WTC11 (cell line): ENCODE data around the gene HPCA. TPM values are rescaled to one million over a fixed set of nuclear protein-coding genes. Genes with fewer than 3 reads are reported as not detected.

ENCODE experiments used
- ATAC-seq: fragments of 200-7000 bp; cut with Tn5 transposase; 2 replicates; pipeline ENCODE4 v1.10.0; 2021; ENCODE audit warnings: mild to moderate bottlenecking, moderate library complexity
- CTCF ChIA-PET: fragments of 300-600 bp; sonication (Branson Sonifier 250); formaldehyde crosslinking; loops from one replicate; lab custom pipeline; 2021; ENCODE audit warnings: antibody characterized with exemption; lab: Charles Lee
- POLR2A ChIA-PET: fragments of 350-600 bp; sonication (Branson Sonifier 250); formaldehyde crosslinking; loops from one replicate; lab custom pipeline; 2021; ENCODE audit warnings: antibody characterized with exemption; lab: Charles Lee
- DNase-seq: peaks from one replicate; pipeline ENCODE4 v3.0.0; 2021; ENCODE audit warnings: low spot score
- H3K27ac Mint-ChIP-seq: 2 replicates; pipeline ENCODE4 v1.8.0; 2021; ENCODE audit warnings: mixed read lengths
- H3K27me3 Mint-ChIP-seq: 2 replicates; pipeline ENCODE4 v1.8.0; 2021; ENCODE audit warnings: low read depth, mild to moderate bottlenecking, moderate library complexity, mixed read lengths
- H3K36me3 Mint-ChIP-seq: 2 replicates; pipeline ENCODE4 v1.8.0; 2021; ENCODE audit warnings: mixed read lengths
- H3K4me1 Mint-ChIP-seq: 2 replicates; pipeline ENCODE4 v1.8.0; 2022; ENCODE audit warnings: mixed read lengths
- H3K4me3 Mint-ChIP-seq: 2 replicates; pipeline ENCODE4 v1.8.0; 2021; ENCODE audit warnings: mild to moderate bottlenecking, moderate library complexity, mixed read lengths
- H3K9me3 Mint-ChIP-seq: 2 replicates; pipeline ENCODE4 v1.8.0; 2021; ENCODE audit warnings: mixed read lengths
- AFF4 ChIP-seq: sonication (generic); formaldehyde crosslinking; IDR thresholded peaks from 2 replicates; pipeline ENCODE4 v1.8.1; 2023; ENCODE audit warnings: mild to moderate bottlenecking, missing genetic modification reagents, borderline replicate concordance
- FOXJ3 ChIP-seq: sonication (generic); formaldehyde crosslinking; IDR thresholded peaks from 2 replicates; pipeline ENCODE4 v1.9.0; 2021; ENCODE audit warnings: missing genetic modification reagents, mild to moderate bottlenecking, borderline replicate concordance
- FOXK1 ChIP-seq: sonication (generic); formaldehyde crosslinking; IDR thresholded peaks from 2 replicates; pipeline ENCODE4 v1.8.0; 2022; ENCODE audit warnings: mild to moderate bottlenecking, moderate library complexity, missing genetic modification reagents
- GABPB1 ChIP-seq: sonication (generic); formaldehyde crosslinking; IDR thresholded peaks from 2 replicates; pipeline ENCODE4 v1.8.1; 2023; ENCODE audit warnings: mild to moderate bottlenecking, missing genetic modification reagents
- HMGXB4 ChIP-seq: sonication (generic); formaldehyde crosslinking; IDR thresholded peaks from 2 replicates; pipeline ENCODE4 v1.8.1; 2023; ENCODE audit warnings: mild to moderate bottlenecking, moderate library complexity, missing genetic modification reagents
- KAT7 ChIP-seq: sonication (generic); formaldehyde crosslinking; IDR thresholded peaks from 2 replicates; pipeline ENCODE4 v1.8.1; 2023; ENCODE audit warnings: missing genetic modification reagents, mild to moderate bottlenecking, borderline replicate concordance
- MXD4 ChIP-seq: fragments of 250-450 bp; sonication (Bioruptor Pico); IDR thresholded peaks from 2 replicates; pipeline ENCODE4 v1.8.0; 2021; ENCODE audit warnings: mild to moderate bottlenecking, moderate library complexity, borderline replicate concordance
- NFE2L1 ChIP-seq: sonication (generic); formaldehyde crosslinking; IDR thresholded peaks from 2 replicates; pipeline ENCODE4 v1.8.1; 2023; ENCODE audit warnings: missing genetic modification reagents
- OVOL2 ChIP-seq: fragments of 250-450 bp; sonication (Bioruptor Pico); IDR thresholded peaks from 2 replicates; pipeline ENCODE4 v1.9.0; 2021; ENCODE audit warnings: mild to moderate bottlenecking, borderline replicate concordance
- SMAD4 ChIP-seq: sonication (generic); formaldehyde crosslinking; IDR thresholded peaks from 2 replicates; pipeline ENCODE4 v1.8.0; 2022; ENCODE audit warnings: mild to moderate bottlenecking, missing genetic modification reagents
- TEAD4 ChIP-seq: sonication (generic); formaldehyde crosslinking; IDR thresholded peaks from 2 replicates; pipeline ENCODE4 v1.8.0; 2022; ENCODE audit warnings: mild to moderate bottlenecking, missing genetic modification reagents
- TP53 ChIP-seq: sonication (generic); formaldehyde crosslinking; IDR thresholded peaks from 2 replicates; pipeline ENCODE4 v1.8.1; 2023; ENCODE audit warnings: mild to moderate bottlenecking, missing genetic modification reagents
- USF1 ChIP-seq: sonication (generic); formaldehyde crosslinking; IDR thresholded peaks from 2 replicates; pipeline ENCODE4 v1.8.0; 2022; ENCODE audit warnings: mild to moderate bottlenecking, missing genetic modification reagents
- ZNF121 ChIP-seq: sonication (generic); formaldehyde crosslinking; IDR thresholded peaks from 2 replicates; pipeline ENCODE4 v1.8.0; 2023; ENCODE audit warnings: missing genetic modification reagents
- total RNA-seq: library from RNA; stranded (reverse); gene quantifications from 3 replicates; pipeline ENCODE4 v1.2.3, GENCODE V29; 2021
- TF ChIP-seq, protein P1 (sequence below): sonication (generic); formaldehyde crosslinking; IDR thresholded peaks from 2 replicates; pipeline ENCODE4 v1.8.0; 2022; ENCODE audit warnings: missing genetic modification reagents
- TF ChIP-seq, protein P2 (sequence below): sonication (generic); formaldehyde crosslinking; IDR thresholded peaks from 2 replicates; pipeline ENCODE4 v1.8.1; 2023; ENCODE audit warnings: mild to moderate bottlenecking, missing genetic modification reagents
- TF ChIP-seq, protein P3 (sequence below): sonication (generic); formaldehyde crosslinking; conservative IDR thresholded peaks from 2 replicates; pipeline ENCODE4 v1.8.1; 2022; ENCODE audit warnings: mild to moderate bottlenecking, missing genetic modification reagents
- TF ChIP-seq, protein P4 (sequence below): fragments of 250-450 bp; sonication (Bioruptor Pico); conservative IDR thresholded peaks from 2 replicates; pipeline ENCODE4 v1.9.0; 2021; ENCODE audit warnings: mild to moderate bottlenecking

HPCA gene
- total RNA-seq, 1 experiment from 2014 or later: 1.9 TPM

DNA sequence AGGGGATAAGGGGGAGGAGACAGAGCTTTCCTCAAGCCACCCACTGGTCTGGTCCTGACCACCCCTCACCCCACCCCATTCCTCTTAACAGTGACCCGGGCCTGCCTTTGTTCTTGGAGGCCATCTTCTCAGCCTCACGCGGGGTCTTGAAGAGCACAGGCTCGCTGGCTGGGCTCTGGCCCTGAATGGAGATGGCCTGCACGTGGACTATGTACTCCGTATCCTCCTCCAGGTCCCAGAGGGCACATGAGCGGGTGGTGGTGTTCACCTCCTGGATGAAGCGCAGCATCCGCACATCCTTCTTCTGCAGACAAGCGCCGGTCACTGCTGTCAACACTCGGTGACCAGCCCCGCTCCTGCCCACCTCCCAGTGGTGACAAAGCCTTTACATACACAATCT is 18.2 kb upstream of the HPCA start:
- Mint-ChIP-seq H3K4me1 (peaks cover 24% of the 10 kb centered on the region), H3K4me3 (no peak overlapping the region), H3K36me3 (no peaks in the 10 kb centered on the region), H3K9me3 (no peaks in the 10 kb centered on the region), H3K27ac (no peak overlapping the region), H3K27me3 (peaks cover 39% of the 10 kb centered on the region)
- no peak for ATAC-seq
- no peak for DNase-seq
- POLR2A ChIA-PET: no interaction called here
- no peak for TF ChIP-seq FOXK1 (CRISPR knock-in tag)
- no peak for TF ChIP-seq KAT7 (CRISPR knock-in tag)
- no peak for TF ChIP-seq NFE2L1 (CRISPR knock-in tag)
- TF ChIP-seq, protein P1, sequence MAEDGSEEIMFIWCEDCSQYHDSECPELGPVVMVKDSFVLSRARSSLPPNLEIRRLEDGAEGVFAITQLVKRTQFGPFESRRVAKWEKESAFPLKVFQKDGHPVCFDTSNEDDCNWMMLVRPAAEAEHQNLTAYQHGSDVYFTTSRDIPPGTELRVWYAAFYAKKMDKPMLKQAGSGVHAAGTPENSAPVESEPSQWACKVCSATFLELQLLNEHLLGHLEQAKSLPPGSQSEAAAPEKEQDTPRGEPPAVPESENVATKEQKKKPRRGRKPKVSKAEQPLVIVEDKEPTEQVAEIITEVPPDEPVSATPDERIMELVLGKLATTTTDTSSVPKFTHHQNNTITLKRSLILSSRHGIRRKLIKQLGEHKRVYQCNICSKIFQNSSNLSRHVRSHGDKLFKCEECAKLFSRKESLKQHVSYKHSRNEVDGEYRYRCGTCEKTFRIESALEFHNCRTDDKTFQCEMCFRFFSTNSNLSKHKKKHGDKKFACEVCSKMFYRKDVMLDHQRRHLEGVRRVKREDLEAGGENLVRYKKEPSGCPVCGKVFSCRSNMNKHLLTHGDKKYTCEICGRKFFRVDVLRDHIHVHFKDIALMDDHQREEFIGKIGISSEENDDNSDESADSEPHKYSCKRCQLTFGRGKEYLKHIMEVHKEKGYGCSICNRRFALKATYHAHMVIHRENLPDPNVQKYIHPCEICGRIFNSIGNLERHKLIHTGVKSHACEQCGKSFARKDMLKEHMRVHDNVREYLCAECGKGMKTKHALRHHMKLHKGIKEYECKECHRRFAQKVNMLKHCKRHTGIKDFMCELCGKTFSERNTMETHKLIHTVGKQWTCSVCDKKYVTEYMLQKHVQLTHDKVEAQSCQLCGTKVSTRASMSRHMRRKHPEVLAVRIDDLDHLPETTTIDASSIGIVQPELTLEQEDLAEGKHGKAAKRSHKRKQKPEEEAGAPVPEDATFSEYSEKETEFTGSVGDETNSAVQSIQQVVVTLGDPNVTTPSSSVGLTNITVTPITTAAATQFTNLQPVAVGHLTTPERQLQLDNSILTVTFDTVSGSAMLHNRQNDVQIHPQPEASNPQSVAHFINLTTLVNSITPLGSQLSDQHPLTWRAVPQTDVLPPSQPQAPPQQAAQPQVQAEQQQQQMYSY: no peak
- TF ChIP-seq, protein P2, sequence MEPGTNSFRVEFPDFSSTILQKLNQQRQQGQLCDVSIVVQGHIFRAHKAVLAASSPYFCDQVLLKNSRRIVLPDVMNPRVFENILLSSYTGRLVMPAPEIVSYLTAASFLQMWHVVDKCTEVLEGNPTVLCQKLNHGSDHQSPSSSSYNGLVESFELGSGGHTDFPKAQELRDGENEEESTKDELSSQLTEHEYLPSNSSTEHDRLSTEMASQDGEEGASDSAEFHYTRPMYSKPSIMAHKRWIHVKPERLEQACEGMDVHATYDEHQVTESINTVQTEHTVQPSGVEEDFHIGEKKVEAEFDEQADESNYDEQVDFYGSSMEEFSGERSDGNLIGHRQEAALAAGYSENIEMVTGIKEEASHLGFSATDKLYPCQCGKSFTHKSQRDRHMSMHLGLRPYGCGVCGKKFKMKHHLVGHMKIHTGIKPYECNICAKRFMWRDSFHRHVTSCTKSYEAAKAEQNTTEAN (CRISPR knock-in tag): no peak
- TF ChIP-seq GABPB1 (CRISPR knock-in tag): no peak
- no peak for TF ChIP-seq SMAD4
- TF ChIP-seq FOXJ3: no peak
- TF ChIP-seq, protein P3, sequence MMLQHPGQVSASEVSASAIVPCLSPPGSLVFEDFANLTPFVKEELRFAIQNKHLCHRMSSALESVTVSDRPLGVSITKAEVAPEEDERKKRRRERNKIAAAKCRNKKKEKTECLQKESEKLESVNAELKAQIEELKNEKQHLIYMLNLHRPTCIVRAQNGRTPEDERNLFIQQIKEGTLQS (CRISPR knock-in tag): no peak
- TF ChIP-seq OVOL2 (CRISPR knock-in tag): no peak
- TF ChIP-seq HMGXB4: no peak
- no peak for TF ChIP-seq TEAD4
- no peak for TF ChIP-seq TP53 (CRISPR knock-in tag)
- TF ChIP-seq MXD4: no peak
- no peak for TF ChIP-seq ZNF121 (CRISPR knock-in tag)
- TF ChIP-seq AFF4 (CRISPR knock-in tag): no peak
- no peak for TF ChIP-seq USF1
- TF ChIP-seq, protein P4, sequence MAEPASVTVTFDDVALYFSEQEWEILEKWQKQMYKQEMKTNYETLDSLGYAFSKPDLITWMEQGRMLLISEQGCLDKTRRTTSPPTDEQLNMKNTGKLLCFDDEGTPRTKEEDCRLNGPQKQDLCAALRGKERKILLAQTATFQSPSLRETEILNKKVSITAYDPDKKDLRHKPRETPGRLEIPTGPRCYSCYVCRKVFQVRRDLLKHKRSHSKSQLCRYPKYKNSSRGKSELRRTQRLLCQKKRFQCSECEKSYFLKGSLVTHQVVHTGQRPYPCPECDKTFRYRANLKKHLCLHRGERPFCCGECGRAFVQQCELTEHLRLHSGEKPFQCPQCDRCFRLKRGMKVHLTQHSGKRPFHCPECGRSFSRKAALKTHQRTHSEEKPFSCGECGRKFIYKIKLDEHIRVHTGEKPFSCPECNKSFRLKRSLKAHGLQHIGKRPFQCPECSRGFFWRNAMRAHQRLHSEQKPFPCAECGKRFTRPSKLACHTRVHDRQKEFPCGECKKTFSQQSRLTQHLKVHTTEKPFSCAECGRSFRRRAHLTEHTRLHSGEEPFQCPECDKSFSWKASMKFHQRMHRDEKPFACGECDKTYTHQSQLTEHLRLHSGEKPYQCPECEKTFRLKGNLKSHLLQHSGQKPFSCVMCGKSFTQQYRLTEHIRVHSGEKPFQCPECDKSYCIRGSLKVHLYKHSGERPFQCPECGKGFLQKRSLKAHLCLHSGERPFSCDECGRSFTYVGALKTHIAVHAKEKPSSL (CRISPR knock-in tag): no peak
- CTCF ChIA-PET: no interaction called here
